HEK293 (cell line): ENCODE measurements around the gene INSYN1.
A peak's percentile ranks its signal among the peaks of the same experiment; 100 is the strongest.

Experiments used
- CTCF ChIA-PET: fragments of 350-600 bp; formaldehyde crosslinking; extraction: SDS; loops from one replicate; lab custom pipeline; 2021; ENCODE audit warnings: antibody characterized with exemption; lab: Yijun Ruan, JAX
- POLR2A ChIA-PET: fragments of 300-600 bp; formaldehyde crosslinking; extraction: SDS; loops from one replicate; lab custom pipeline; 2020; ENCODE audit warnings: antibody characterized with exemption, inconsistent platforms; lab: Yijun Ruan, JAX
- H3K27ac ChIP-seq: fragments of 200-500 bp; sonication (Bioruptor generic); 2 replicates; pipeline ENCODE4 v1.5.1; 2014; ENCODE audit warnings: low read depth, low read length, control low read depth, inconsistent platforms; ENCODE audit errors: extremely low read depth
- H3K36me3 ChIP-seq, 2 experiments: fragments of 200-500 bp in 1 of 2; sonication (Bioruptor generic) in 1 of 2; 1 replicate in 1 of 2; 2 replicates in 1 of 2; pipeline ENCODE4 v1.5.1; 2014 to 2017; ENCODE audit warnings: inconsistent platforms in 2 of 2, low read length in 2 of 2; ENCODE audit not compliant: control insufficient read depth in 2 of 2, insufficient read depth in 1 of 2
- H3K4me1 ChIP-seq: fragments of 200-500 bp; sonication (Bioruptor generic); 2 replicates; pipeline ENCODE4 v1.5.1; 2014; ENCODE audit warnings: mild to moderate bottlenecking, low read length, inconsistent platforms; ENCODE audit not compliant: control insufficient read depth, insufficient read depth
- H3K4me3 ChIP-seq: 2 replicates; pipeline ENCODE4 v1.5.1; 2011; ENCODE audit warnings: low read depth, mild to moderate bottlenecking, control low read depth, low read length, moderate library complexity
- H3K9me3 ChIP-seq: fragments of 200-500 bp; sonication (Bioruptor generic); 2 replicates; pipeline ENCODE4 v1.5.1; 2014; ENCODE audit warnings: low read depth, low read length, inconsistent platforms; ENCODE audit not compliant: control insufficient read depth, insufficient read depth
- EGR2 ChIP-seq: fragments of 450-650 bp; formaldehyde crosslinking; IDR thresholded peaks from 2 replicates; pipeline ENCODE4 v1.5.1; 2016; ENCODE audit warnings: low read depth, missing biosample characterization, missing genetic modification characterization
- GLI2 ChIP-seq: fragments of 450-650 bp; formaldehyde crosslinking; IDR thresholded peaks from 2 replicates; pipeline ENCODE4; 2017; ENCODE audit warnings: missing biosample characterization, missing genetic modification characterization, low read depth, borderline replicate concordance
- GLIS1 ChIP-seq: fragments of 450-650 bp; formaldehyde crosslinking; IDR thresholded peaks from 2 replicates; pipeline ENCODE4 v1.5.1; 2016; ENCODE audit warnings: missing biosample characterization, missing genetic modification characterization
- KLF17 ChIP-seq: fragments of 450-650 bp; formaldehyde crosslinking; IDR thresholded peaks from 2 replicates; pipeline ENCODE4 v1.5.1; 2016; ENCODE audit warnings: missing biosample characterization, missing genetic modification characterization
- SCRT1 ChIP-seq: fragments of 450-650 bp; formaldehyde crosslinking; IDR thresholded peaks from 2 replicates; pipeline ENCODE4 v1.5.1; 2016; ENCODE audit warnings: missing biosample characterization, missing genetic modification characterization, borderline replicate concordance
- ZBTB1 ChIP-seq: fragments of 450-650 bp; formaldehyde crosslinking; IDR thresholded peaks from 2 replicates; pipeline ENCODE4 v1.5.1; 2016; ENCODE audit warnings: missing biosample characterization, missing genetic modification characterization
- ZBTB20 ChIP-seq: fragments of 450-650 bp; formaldehyde crosslinking; IDR thresholded peaks from 2 replicates; pipeline ENCODE4 v1.5.1; 2016; ENCODE audit warnings: missing biosample characterization, missing genetic modification characterization
- ZEB2 ChIP-seq: fragments of 450-650 bp; formaldehyde crosslinking; IDR thresholded peaks from 2 replicates; pipeline ENCODE4 v1.5.1; 2016; ENCODE audit warnings: missing biosample characterization, missing genetic modification characterization
- ZIC2 ChIP-seq: fragments of 450-650 bp; formaldehyde crosslinking; IDR thresholded peaks from 2 replicates; pipeline ENCODE4 v1.5.1; 2016; ENCODE audit warnings: missing biosample characterization, missing genetic modification characterization
- ZNF133 ChIP-seq: fragments of 450-650 bp; formaldehyde crosslinking; IDR thresholded peaks from 2 replicates; pipeline ENCODE4 v1.5.1; 2016; ENCODE audit warnings: missing biosample characterization, missing genetic modification characterization
- ZNF146 ChIP-seq: fragments of 450-650 bp; formaldehyde crosslinking; IDR thresholded peaks from 2 replicates; pipeline ENCODE4 v1.5.1; 2016; ENCODE audit warnings: missing biosample characterization, missing genetic modification characterization
- ZNF324 ChIP-seq: fragments of 450-650 bp; formaldehyde crosslinking; IDR thresholded peaks from 2 replicates; pipeline ENCODE4 v1.5.1; 2016; ENCODE audit warnings: missing biosample characterization, missing genetic modification characterization
- ZNF366 ChIP-seq: fragments of 450-650 bp; formaldehyde crosslinking; conservative IDR thresholded peaks from 2 replicates; pipeline ENCODE4 v1.5.1; 2016; ENCODE audit warnings: missing biosample characterization, missing genetic modification characterization
- ZNF423 ChIP-seq: fragments of 450-650 bp; formaldehyde crosslinking; IDR thresholded peaks from 2 replicates; pipeline ENCODE4 v1.5.1; 2016; ENCODE audit warnings: missing biosample characterization, missing genetic modification characterization
- ZNF426 ChIP-seq: fragments of 450-650 bp; formaldehyde crosslinking; IDR thresholded peaks from 2 replicates; pipeline ENCODE4 v1.5.1; 2017; ENCODE audit warnings: missing biosample characterization, missing genetic modification characterization, mild to moderate bottlenecking, inconsistent platforms, moderate library complexity
- ZNF654 ChIP-seq: fragments of 450-650 bp; formaldehyde crosslinking; IDR thresholded peaks from 2 replicates; pipeline ENCODE4 v1.5.1; 2016; ENCODE audit warnings: low read depth, missing biosample characterization, missing genetic modification characterization
- ZNF664 ChIP-seq: fragments of 450-650 bp; formaldehyde crosslinking; IDR thresholded peaks from 2 replicates; pipeline ENCODE4 v1.5.1; 2016; ENCODE audit warnings: missing biosample characterization, missing genetic modification characterization
- ZNF692 ChIP-seq: fragments of 450-650 bp; formaldehyde crosslinking; IDR thresholded peaks from 2 replicates; pipeline ENCODE4 v1.5.1; 2016; ENCODE audit warnings: missing biosample characterization, missing genetic modification characterization
- ZNF837 ChIP-seq: fragments of 450-650 bp; formaldehyde crosslinking; IDR thresholded peaks from 2 replicates; pipeline ENCODE4 v1.5.1; 2016; ENCODE audit warnings: missing biosample characterization, missing genetic modification characterization
- ZXDB ChIP-seq: fragments of 450-650 bp; formaldehyde crosslinking; IDR thresholded peaks from 2 replicates; pipeline ENCODE4 v1.5.1; 2016; ENCODE audit warnings: missing biosample characterization, missing genetic modification characterization
- TF ChIP-seq, protein P1 (sequence below): fragments of 450-650 bp; formaldehyde crosslinking; IDR thresholded peaks from 2 replicates; pipeline ENCODE4 v1.5.1; 2016; ENCODE audit warnings: missing biosample characterization, missing genetic modification characterization
- TF ChIP-seq, protein P2 (sequence below): fragments of 450-650 bp; formaldehyde crosslinking; IDR thresholded peaks from 2 replicates; pipeline ENCODE4 v1.5.1; 2016; ENCODE audit warnings: missing biosample characterization, missing genetic modification characterization
- TF ChIP-seq, protein P3 (sequence below): fragments of 450-650 bp; formaldehyde crosslinking; IDR thresholded peaks from 2 replicates; pipeline ENCODE4 v1.5.1; 2016; ENCODE audit warnings: missing biosample characterization, missing genetic modification characterization
- TF ChIP-seq, protein P4 (sequence below): fragments of 450-650 bp; formaldehyde crosslinking; IDR thresholded peaks from 2 replicates; pipeline ENCODE4 v1.5.1; 2016; ENCODE audit warnings: missing biosample characterization, missing genetic modification characterization, borderline replicate concordance

INSYN1 gene

GRCh38 chr15:73700041-73700842 lies 52.9 kb downstream of the INSYN1 start (continued):
- TF ChIP-seq, protein P1, sequence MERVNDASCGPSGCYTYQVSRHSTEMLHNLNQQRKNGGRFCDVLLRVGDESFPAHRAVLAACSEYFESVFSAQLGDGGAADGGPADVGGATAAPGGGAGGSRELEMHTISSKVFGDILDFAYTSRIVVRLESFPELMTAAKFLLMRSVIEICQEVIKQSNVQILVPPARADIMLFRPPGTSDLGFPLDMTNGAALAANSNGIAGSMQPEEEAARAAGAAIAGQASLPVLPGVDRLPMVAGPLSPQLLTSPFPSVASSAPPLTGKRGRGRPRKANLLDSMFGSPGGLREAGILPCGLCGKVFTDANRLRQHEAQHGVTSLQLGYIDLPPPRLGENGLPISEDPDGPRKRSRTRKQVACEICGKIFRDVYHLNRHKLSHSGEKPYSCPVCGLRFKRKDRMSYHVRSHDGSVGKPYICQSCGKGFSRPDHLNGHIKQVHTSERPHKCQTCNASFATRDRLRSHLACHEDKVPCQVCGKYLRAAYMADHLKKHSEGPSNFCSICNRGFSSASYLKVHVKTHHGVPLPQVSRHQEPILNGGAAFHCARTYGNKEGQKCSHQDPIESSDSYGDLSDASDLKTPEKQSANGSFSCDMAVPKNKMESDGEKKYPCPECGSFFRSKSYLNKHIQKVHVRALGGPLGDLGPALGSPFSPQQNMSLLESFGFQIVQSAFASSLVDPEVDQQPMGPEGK (tag by site-specific recombination) = 0 out of 2 replicates have a peak, but pooled peaks have one; percentile 25

GRCh38 chr15:73699249-73700040 lies 53.7 kb downstream of the INSYN1 start:
- peaks cover 12% of the 10 kb centered on the region for H3K4me1 ChIP-seq
- H3K36me3 ChIP-seq = peaks cover 15 to 45% of the 10 kb centered on the region in 2 experiments
- no peak overlapping the region for H3K4me3 ChIP-seq
- POLR2A ChIA-PET = interaction anchor here (0.9 to 1.3 kb wide), 3 partner anchors 8 to 139 kb away, joined by 3 to 4 read pairs (median 4); no protein-coding TSS in a partner anchor
- CTCF ChIA-PET = interaction anchor here (0.5 to 16.7 kb wide), 59 partner anchors 8 to 1477 kb away, joined by 3 to 543 read pairs (median 6); partner anchors contain the start of genes CD276 and NPTN
- no peaks in the 10 kb centered on the region for H3K9me3 ChIP-seq
- no peak overlapping the region for H3K27ac ChIP-seq
- TF ChIP-seq ZNF324 = no peak
- TF ChIP-seq ZNF837 (tag by site-specific recombination) = no peak
- TF ChIP-seq ZNF664 (tag by site-specific recombination) = peak; percentile 99
- no peak for TF ChIP-seq ZNF692 (tag by site-specific recombination)
- TF ChIP-seq EGR2 = peak; percentile 40; the same call in 1 of the 2 replicates
- TF ChIP-seq ZNF133 = no peak
- 0 out of 2 replicates have a peak, but pooled peaks have one; percentile 24 for TF ChIP-seq ZXDB (tag by site-specific recombination)
- no peak for TF ChIP-seq GLI2 (tag by site-specific recombination)
- TF ChIP-seq GLIS1 (tag by site-specific recombination) = peak; percentile 89
- no peak for TF ChIP-seq SCRT1 (tag by site-specific recombination)
- peak; percentile 35; the same call in 1 of the 2 replicates for TF ChIP-seq KLF17 (tag by site-specific recombination)
- no peak for TF ChIP-seq ZNF426
- no peak for TF ChIP-seq ZEB2 (tag by site-specific recombination)
- no peak for TF ChIP-seq ZNF423
- TF ChIP-seq ZNF654 (tag by site-specific recombination) = no peak
- TF ChIP-seq, protein P2, sequence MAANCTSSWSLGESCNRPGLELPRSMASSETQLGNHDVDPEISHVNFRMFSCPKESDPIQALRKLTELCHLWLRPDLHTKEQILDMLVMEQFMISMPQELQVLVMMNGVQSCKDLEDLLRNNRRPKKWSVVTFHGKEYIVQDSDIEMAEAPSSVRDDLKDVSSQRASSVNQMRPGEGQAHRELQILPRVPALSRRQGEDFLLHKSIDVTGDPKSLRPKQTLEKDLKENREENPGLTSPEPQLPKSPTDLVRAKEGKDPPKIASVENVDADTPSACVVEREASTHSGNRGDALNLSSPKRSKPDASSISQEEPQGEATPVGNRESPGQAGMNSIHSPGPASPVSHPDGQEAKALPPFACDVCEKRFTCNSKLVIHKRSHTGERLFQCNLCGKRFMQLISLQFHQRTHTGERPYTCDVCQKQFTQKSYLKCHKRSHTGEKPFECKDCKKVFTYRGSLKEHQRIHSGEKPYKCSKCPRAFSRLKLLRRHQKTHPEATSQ (tag by site-specific recombination) = peak; percentile 86; the same call in 1 of the 2 replicates
- no peak for TF ChIP-seq ZBTB20 (tag by site-specific recombination)
- peak; percentile 74 for TF ChIP-seq ZIC2 (tag by site-specific recombination)
- TF ChIP-seq, protein P3, sequence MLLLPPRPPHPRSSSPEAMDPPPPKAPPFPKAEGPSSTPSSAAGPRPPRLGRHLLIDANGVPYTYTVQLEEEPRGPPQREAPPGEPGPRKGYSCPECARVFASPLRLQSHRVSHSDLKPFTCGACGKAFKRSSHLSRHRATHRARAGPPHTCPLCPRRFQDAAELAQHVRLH (tag by site-specific recombination) = peak; percentile 60; the same call in 1 of the 2 replicates
- no peak for TF ChIP-seq ZNF366 (tag by site-specific recombination)
- TF ChIP-seq ZNF146 (tag by site-specific recombination) = 0 out of 2 replicates have a peak, but pooled peaks have one; percentile 19
- TF ChIP-seq, protein P4, sequence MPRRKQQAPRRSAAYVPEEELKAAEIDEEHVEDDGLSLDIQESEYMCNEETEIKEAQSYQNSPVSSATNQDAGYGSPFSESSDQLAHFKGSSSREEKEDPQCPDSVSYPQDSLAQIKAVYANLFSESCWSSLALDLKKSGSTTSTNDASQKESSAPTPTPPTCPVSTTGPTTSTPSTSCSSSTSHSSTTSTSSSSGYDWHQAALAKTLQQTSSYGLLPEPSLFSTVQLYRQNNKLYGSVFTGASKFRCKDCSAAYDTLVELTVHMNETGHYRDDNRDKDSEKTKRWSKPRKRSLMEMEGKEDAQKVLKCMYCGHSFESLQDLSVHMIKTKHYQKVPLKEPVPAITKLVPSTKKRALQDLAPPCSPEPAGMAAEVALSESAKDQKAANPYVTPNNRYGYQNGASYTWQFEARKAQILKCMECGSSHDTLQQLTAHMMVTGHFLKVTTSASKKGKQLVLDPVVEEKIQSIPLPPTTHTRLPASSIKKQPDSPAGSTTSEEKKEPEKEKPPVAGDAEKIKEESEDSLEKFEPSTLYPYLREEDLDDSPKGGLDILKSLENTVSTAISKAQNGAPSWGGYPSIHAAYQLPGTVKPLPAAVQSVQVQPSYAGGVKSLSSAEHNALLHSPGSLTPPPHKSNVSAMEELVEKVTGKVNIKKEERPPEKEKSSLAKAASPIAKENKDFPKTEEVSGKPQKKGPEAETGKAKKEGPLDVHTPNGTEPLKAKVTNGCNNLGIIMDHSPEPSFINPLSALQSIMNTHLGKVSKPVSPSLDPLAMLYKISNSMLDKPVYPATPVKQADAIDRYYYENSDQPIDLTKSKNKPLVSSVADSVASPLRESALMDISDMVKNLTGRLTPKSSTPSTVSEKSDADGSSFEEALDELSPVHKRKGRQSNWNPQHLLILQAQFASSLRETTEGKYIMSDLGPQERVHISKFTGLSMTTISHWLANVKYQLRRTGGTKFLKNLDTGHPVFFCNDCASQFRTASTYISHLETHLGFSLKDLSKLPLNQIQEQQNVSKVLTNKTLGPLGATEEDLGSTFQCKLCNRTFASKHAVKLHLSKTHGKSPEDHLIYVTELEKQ (tag by site-specific recombination) = no peak
- TF ChIP-seq ZBTB1 (tag by site-specific recombination) = no peak
